ENCODE data around the gene PLB1. TPM values are rescaled to one million over a fixed set of nuclear protein-coding genes. Genes with fewer than 3 reads are reported as not detected.
A peak's percentile ranks its signal among the peaks of the same experiment; 100 is the strongest.

Gene PLB1
- total and polyA plus RNA-seq, 9 of the 15 experiments (the other 6 are each of a cell fraction or from before 2014, with no cell fraction given): 0.01 to 0.09 (median 0.07) TPM; not detected in 2

DNA sequence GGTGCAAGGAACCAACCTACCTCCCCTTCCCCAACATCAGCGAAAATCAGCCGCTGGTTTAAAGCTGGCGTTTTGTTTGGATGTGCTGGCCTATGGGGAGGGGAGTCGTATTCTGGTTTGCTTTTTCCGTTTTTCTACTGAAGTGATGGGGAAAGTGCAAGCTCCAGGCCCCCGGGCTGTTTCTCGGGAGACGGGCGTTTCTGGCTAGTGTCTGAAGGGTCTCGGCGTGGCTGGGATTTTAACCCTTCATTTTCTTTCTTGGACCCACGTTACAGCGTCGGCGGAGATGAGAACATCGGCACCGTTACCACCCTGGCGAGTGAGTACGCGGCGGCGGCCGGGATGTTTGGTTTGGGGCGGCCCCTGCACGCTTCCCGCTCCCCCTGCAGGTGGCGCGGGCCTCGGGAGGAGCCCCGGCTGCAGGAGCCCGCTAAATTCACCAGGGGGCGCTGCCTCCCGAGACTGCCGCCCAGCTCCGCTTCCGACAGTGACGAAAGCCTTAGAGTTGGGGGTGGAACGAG, 70.7 kb downstream of the PLB1 start (continued):
- TF ChIP-seq MED1 (CRISPR knock-in tag; IDR thresholded peaks at IDR 0.05; ENCODE audit: borderline replicate concordance) (no peak), TCFL5 (CRISPR knock-in tag; conservative IDR thresholded peaks at IDR 0.05) (no peak), SRF (CRISPR knock-in tag; IDR thresholded peaks at IDR 0.05) (peak in 1 of 2 experiments; percentile 61; a peak in 1 of 4 replicates), ETS1 (conservative IDR thresholded peaks at IDR 0.05; ENCODE audit: control insufficient read depth, low read depth, low read length) (no peak), RNF219 (CRISPR knock-in tag; IDR thresholded peaks at IDR 0.05) (no peak), ZNF197 (CRISPR knock-in tag; IDR thresholded peaks at IDR 0.05; ENCODE audit: low read depth) (no peak), IFI16 (CRISPR knock-in tag; IDR thresholded peaks at IDR 0.05) (no peak), NFATC3 (IDR thresholded peaks at IDR 0.05) (no peak), YBX1 (IDR thresholded peaks at IDR 0.05) (no peak), LCOR (CRISPR knock-in tag; IDR thresholded peaks at IDR 0.05) (no peak), SMARCA5 (IDR thresholded peaks at IDR 0.05) (no peak), FOXJ2 (tag; IDR thresholded peaks at IDR 0.05) (no peak), THAP7 (CRISPR knock-in tag; IDR thresholded peaks at IDR 0.05) (no peak), ZNF384 (IDR thresholded peaks at IDR 0.05; ENCODE audit: low read depth, low read length) (no peak), MAZ (CRISPR knock-in tag; conservative IDR thresholded peaks at IDR 0.05 in 1 of 2, IDR thresholded peaks at IDR 0.05 in 1 of 2) (peak in 1 of 2 experiments; percentile 64; a peak in 1 of 4 replicates), MYC (IDR thresholded peaks at IDR 0.05; ENCODE audit: low read depth, low read length) (peak; percentile 34; the same call in 1 of the 2 replicates), MYC (CRISPR knock-in tag; IDR thresholded peaks at IDR 0.05; ENCODE audit: borderline replicate concordance, low read depth) (no peak), NCOA4 (IDR thresholded peaks at IDR 0.05; ENCODE audit: partially characterized antibody) (no peak), SP1 (CRISPR knock-in tag; IDR thresholded peaks at IDR 0.05) (no peak), GATA2 (CRISPR knock-in tag; IDR thresholded peaks at IDR 0.05) (no peak), SIN3A (IDR thresholded peaks at IDR 0.05; ENCODE audit: borderline replicate concordance in 2 of 2, control insufficient read depth in 1 of 2, low read depth in 2 of 2, low read length in 2 of 2) (no peak)
- TF ChIP-seq, protein P1, sequence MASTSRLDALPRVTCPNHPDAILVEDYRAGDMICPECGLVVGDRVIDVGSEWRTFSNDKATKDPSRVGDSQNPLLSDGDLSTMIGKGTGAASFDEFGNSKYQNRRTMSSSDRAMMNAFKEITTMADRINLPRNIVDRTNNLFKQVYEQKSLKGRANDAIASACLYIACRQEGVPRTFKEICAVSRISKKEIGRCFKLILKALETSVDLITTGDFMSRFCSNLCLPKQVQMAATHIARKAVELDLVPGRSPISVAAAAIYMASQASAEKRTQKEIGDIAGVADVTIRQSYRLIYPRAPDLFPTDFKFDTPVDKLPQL (IDR thresholded peaks at IDR 0.05; ENCODE audit: extremely low read depth, insufficient read length): no peak

Measured in K562 (cell line).